PC-3 (cell line): ENCODE data around the gene VIPAS39.

Experiments
- EZH2 ChIP-seq: fragments of 300-600 bp; sonication (generic); IDR thresholded peaks from one replicate; pipeline ENCODE4 v1.6.1; 2017; ENCODE audit warnings: antibody characterized with exemption, mild to moderate bottlenecking, low read length; ENCODE audit not compliant: unreplicated experiment
- EZH2phosphoT487 ChIP-seq: fragments of 300-600 bp; sonication (generic); IDR thresholded peaks from 2 replicates; pipeline ENCODE4 v1.6.1; 2018; ENCODE audit warnings: mild to moderate bottlenecking, antibody characterized with exemption, low read length, borderline replicate concordance
- TF ChIP-seq, protein P1 (sequence below): fragments of 300-600 bp; sonication (generic); conservative IDR thresholded peaks from 2 replicates; pipeline ENCODE4 v1.5.1; 2017; ENCODE audit warnings: antibody characterized with exemption, low read depth, mild to moderate bottlenecking, low read length

GRCh38 chr14:77489041-77489440, 31.6 kb upstream of the VIPAS39 start:
- TF ChIP-seq, protein P1, sequence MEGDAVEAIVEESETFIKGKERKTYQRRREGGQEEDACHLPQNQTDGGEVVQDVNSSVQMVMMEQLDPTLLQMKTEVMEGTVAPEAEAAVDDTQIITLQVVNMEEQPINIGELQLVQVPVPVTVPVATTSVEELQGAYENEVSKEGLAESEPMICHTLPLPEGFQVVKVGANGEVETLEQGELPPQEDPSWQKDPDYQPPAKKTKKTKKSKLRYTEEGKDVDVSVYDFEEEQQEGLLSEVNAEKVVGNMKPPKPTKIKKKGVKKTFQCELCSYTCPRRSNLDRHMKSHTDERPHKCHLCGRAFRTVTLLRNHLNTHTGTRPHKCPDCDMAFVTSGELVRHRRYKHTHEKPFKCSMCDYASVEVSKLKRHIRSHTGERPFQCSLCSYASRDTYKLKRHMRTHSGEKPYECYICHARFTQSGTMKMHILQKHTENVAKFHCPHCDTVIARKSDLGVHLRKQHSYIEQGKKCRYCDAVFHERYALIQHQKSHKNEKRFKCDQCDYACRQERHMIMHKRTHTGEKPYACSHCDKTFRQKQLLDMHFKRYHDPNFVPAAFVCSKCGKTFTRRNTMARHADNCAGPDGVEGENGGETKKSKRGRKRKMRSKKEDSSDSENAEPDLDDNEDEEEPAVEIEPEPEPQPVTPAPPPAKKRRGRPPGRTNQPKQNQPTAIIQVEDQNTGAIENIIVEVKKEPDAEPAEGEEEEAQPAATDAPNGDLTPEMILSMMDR, result no peak
- no peak for TF ChIP-seq EZH2phosphoT487
- no peak for TF ChIP-seq EZH2
